ENCODE measurements around the gene LVRN.
A peak's percentile ranks its signal among the peaks of the same experiment; 100 is the strongest.

LVRN gene

GRCh38 chr5:115962565-115963402, 509 bp downstream of the LVRN start:
- no peaks in the 10 kb centered on the region for H3K36me3 ChIP-seq (replicated peaks)
- TF ChIP-seq CTCF (IDR thresholded peaks at IDR 0.05; ENCODE audit: low read depth, low read length, missing control alignments): peak; percentile 24
- in situ Hi-C loops (cut with HindIII; ENCODE audit: low pct_ligation_motif_present, low sequenced_read_pairs): no loop called here
- H3K27ac ChIP-seq: no peak overlapping the region
- H3K27me3 ChIP-seq (replicated peaks): peaks cover 4% of the 10 kb centered on the region
- DNase-seq: no peak
- H3K4me3 ChIP-seq (ENCODE audit: low read depth, low read length): peak overlapping the region; percentile 56

GRCh38 chr5:115963566-115963965, 1.3 kb downstream of the LVRN start:
- no peak overlapping the region for H3K4me3 ChIP-seq (ENCODE audit: low read depth, low read length)
- no peak for DNase-seq
- no peaks in the 10 kb centered on the region for H3K36me3 ChIP-seq (replicated peaks)
- H3K27me3 ChIP-seq (replicated peaks): peaks cover 4% of the 10 kb centered on the region
- H3K27ac ChIP-seq: no peak overlapping the region
- TF ChIP-seq CTCF (IDR thresholded peaks at IDR 0.05; ENCODE audit: low read depth, low read length, missing control alignments): peak; percentile 52
- in situ Hi-C loops (cut with HindIII; ENCODE audit: low pct_ligation_motif_present, low sequenced_read_pairs): no loop called here

GRCh38 chr5:115968770-115969169, 6.5 kb downstream of the LVRN start:
- in situ Hi-C loops (cut with HindIII; ENCODE audit: low pct_ligation_motif_present, low sequenced_read_pairs): no loop called here
- Histone ChIP-seq H3K27me3 (replicated peaks) (no peaks in the 10 kb centered on the region), H3K27ac (no peak overlapping the region)

GRCh38 chr5:115977096-115977495, 14.8 kb downstream of the LVRN start:
- no peak for DNase-seq
- H3K27me3 ChIP-seq (replicated peaks): no peaks in the 10 kb centered on the region
- no peak for TF ChIP-seq CTCF (IDR thresholded peaks at IDR 0.05; ENCODE audit: low read depth, low read length, missing control alignments)
- H3K27ac ChIP-seq: no peak overlapping the region
- H3K4me3 ChIP-seq (ENCODE audit: low read depth, low read length): no peak overlapping the region
- H3K36me3 ChIP-seq (replicated peaks): no peaks in the 10 kb centered on the region
- in situ Hi-C loops (cut with HindIII; ENCODE audit: low pct_ligation_motif_present, low sequenced_read_pairs): no loop called here

More at GRCh38 chr5:115968770-115969169, 6.5 kb downstream of the LVRN start:
- Histone ChIP-seq H3K36me3 (replicated peaks) (no peaks in the 10 kb centered on the region), H3K4me3 (ENCODE audit: low read depth, low read length) (no peak overlapping the region)
- DNase-seq: no peak
- TF ChIP-seq CTCF (IDR thresholded peaks at IDR 0.05; ENCODE audit: low read depth, low read length, missing control alignments): no peak

GRCh38 chr5:115977988-115978387, 15.7 kb downstream of the LVRN start:
- TF ChIP-seq CTCF (IDR thresholded peaks at IDR 0.05; ENCODE audit: low read depth, low read length, missing control alignments): no peak
- DNase-seq: peak; percentile 72
- Histone ChIP-seq H3K27me3 (replicated peaks) (no peaks in the 10 kb centered on the region), H3K27ac (peak overlapping the region; percentile 54), H3K4me3 (ENCODE audit: low read depth, low read length) (no peak overlapping the region), H3K36me3 (replicated peaks) (no peaks in the 10 kb centered on the region)
- in situ Hi-C loops (cut with HindIII; ENCODE audit: low pct_ligation_motif_present, low sequenced_read_pairs): no loop called here

All from brain microvascular endothelial cell (primary cell).